Spleen (tissue), 11 donors: Measurements from ENCODE around the gene OPRD1. TPM values are rescaled to one million over a fixed set of nuclear protein-coding genes. Genes with fewer than 3 reads are reported as not detected.
"Not testable (repeated sequence)": the region's sequence is repeated elsewhere in the genome, so short reads cannot be mapped to it uniquely, and the experiment has no call there.

Source experiments
- DNase-seq: peaks from one replicate; pipeline ENCODE4 v3.0.0-alpha.2; 2020
- H3K27ac ChIP-seq, 8 donors: fragments of 200-600 bp; sonication (generic) in 7 of 8; 1 replicate in 4 of 8; 2 replicates in 4 of 8; pipeline versions ENCODE4 v1.5.0 to v1.8.0; 2016 to 2021; ENCODE audit warnings: inconsistent platforms in 4 of 8, mild to moderate bottlenecking in 4 of 8, moderate library complexity in 1 of 8
- H3K27me3 ChIP-seq, 7 donors: fragments of 200-600 bp; sonication (generic) in 6 of 7; replicated peaks in 1 of 7; 1 replicate in 4 of 7; 2 replicates in 3 of 7; pipeline versions ENCODE4 v1.5.0 to v1.8.0; 2016 to 2021; ENCODE audit warnings: inconsistent platforms in 3 of 7, mild to moderate bottlenecking in 1 of 7
- H3K36me3 ChIP-seq, 6 donors: fragments of 200-600 bp; sonication (generic) in 5 of 6; 1 replicate in 4 of 6; 2 replicates in 2 of 6; pipeline versions ENCODE4 v1.5.0 to v1.8.0; 2016 to 2021; ENCODE audit warnings: inconsistent platforms in 2 of 6
- H3K4me1 ChIP-seq, 6 donors: fragments of 200-600 bp; sonication (generic) in 5 of 6; 1 replicate in 3 of 6; 2 replicates in 3 of 6; pipeline versions ENCODE4 v1.5.0 to v1.8.0; 2016 to 2021; ENCODE audit warnings: inconsistent platforms in 3 of 6
- H3K4me3 ChIP-seq, 8 donors: fragments of 200-600 bp; sonication (generic) in 7 of 8; 1 replicate in 4 of 8; 2 replicates in 4 of 8; pipeline versions ENCODE4 v1.5.0 to v1.8.0; 2016 to 2021; ENCODE audit warnings: inconsistent platforms in 4 of 8, mild to moderate bottlenecking in 4 of 8, moderate library complexity in 2 of 8
- H3K9me3 ChIP-seq, 8 donors: fragments of 200-600 bp; sonication (generic) in 7 of 8; 1 replicate in 4 of 8; 2 replicates in 4 of 8; pipeline versions ENCODE4 v1.5.0 to v1.8.0; 2016 to 2021; ENCODE audit warnings: inconsistent platforms in 4 of 8
- POLR2A ChIP-seq, 3 donors: fragments of 450-650 bp; IDR thresholded peaks; one replicate each; pipeline ENCODE4 v1.5.1; 2017; ENCODE audit warnings: antibody characterized with exemption in 3 of 3, mild to moderate bottlenecking in 1 of 3
- POLR2AphosphoS5 ChIP-seq, 3 donors: sonication (generic); formaldehyde crosslinking; IDR thresholded peaks; one replicate each; pipeline ENCODE4 v1.5.1; 2017; ENCODE audit warnings: antibody characterized with exemption in 3 of 3
- WGBS, 5 donors: extraction: QIAGEN DNeasy Blood & Tissue Kit in 3 of 5; methylation state at CpG; one replicate each; pipeline versions ENCODE4 v1.1.5 to v1.1.7; 2013 to 2018; 5-methylcytosine and 5-hydroxymethylcytosine counted together
- intact Hi-C: fragments of 100-400 bp; cut with DNase I; formaldehyde crosslinking; loops from one replicate; pipeline ENCODE4 v1.15.0; 2023; ENCODE audit warnings: low total_unique reads
- polyA plus RNA-seq, 3 donors: library from polyadenylated mRNA; stranded (reverse); fragments of 200-250 nt; gene quantifications; one replicate each; pipeline ENCODE4 v1.2.1, GENCODE V29; 2013
- total RNA-seq, 7 donors: library from RNA; depleted of rRNA in 3 of 7; stranded (reverse); fragments of >200 nt in 3 of 7; fragmentation: NEBNext Ultra II Directional in 4 of 7; extraction: Animal tissue kit (Norgen Biotek cat#: 25700) in 4 of 7; gene quantifications; one replicate each; pipeline versions ENCODE4 v1.1.0 to v1.2.1, GENCODE V29; 2016 to 2021
- TF ChIP-seq, protein P1 (sequence below), 11 experiments: fragments of 200-600 bp in 7 of 11; fragments of 450-650 bp in 4 of 11; sonication (generic) in 4 of 11; IDR thresholded peaks in 8 of 11; conservative IDR thresholded peaks in 3 of 11; 1 replicate in 7 of 11; 2 replicates in 4 of 11; pipeline versions ENCODE4 v1.4.0 to v1.8.0; 2016 to 2021; ENCODE audit warnings: antibody characterized with exemption in 11 of 11, inconsistent platforms in 4 of 11, mild to moderate bottlenecking in 1 of 11
- donor health status: healthy with polysubstance abuse.
- donor health status: DM: no; HTN: no; CAD: no; lungs with moderate emphysema.
- donor health status: DM: no; HTN: no; CAD: no.
- donor health status: Bipolar disorder and iron deficiency.
- donor health status: healthy.
- donor health status: DM: no; HTN: no; CAD: no.
- donor health status: DM: yes; HTN: yes; CAD: no.

Gene OPRD1
- total and polyA plus RNA-seq, 10 donors = not detected

DNA sequence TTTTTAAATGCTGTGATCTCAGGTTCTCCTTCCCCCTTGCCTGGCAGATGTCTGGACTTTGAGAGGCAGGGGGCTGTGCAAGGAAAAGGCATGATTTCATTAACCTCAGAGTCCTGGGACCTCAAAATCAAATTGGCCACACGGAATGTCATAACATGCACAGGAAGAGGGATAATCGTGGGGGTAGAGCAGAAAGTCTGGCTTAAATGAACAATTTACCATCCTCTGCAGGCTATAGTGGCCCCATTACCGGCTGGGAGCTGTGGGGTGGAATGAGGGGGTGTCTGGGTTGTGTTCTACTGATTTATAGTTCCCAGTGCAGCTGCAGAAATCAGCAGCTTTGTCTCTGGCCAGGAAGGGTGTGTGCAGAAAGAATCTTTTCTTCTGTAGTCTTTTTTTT is 10.8 kb downstream of the OPRD1 start:
- no peaks in the 10 kb centered on the region for H3K4me1 ChIP-seq
- H3K9me3 ChIP-seq = no peaks in the 10 kb centered on the region
- intact Hi-C loops = no loop called here
- no peaks in the 10 kb centered on the region for H3K36me3 ChIP-seq
- H3K27ac ChIP-seq = no peak overlapping the region
- 41 to 51% (median 44%) methylated on average over 3 of the region's 3 CpGs for WGBS, 5 donors
- no peak for DNase-seq
- H3K27me3 ChIP-seq = peaks cover 0 to 30% (median 0%) of the 10 kb centered on the region in 7 donors
- TF ChIP-seq POLR2AphosphoS5 (IDR thresholded peaks at IDR 0.05) (no peak), POLR2A (IDR thresholded peaks at IDR 0.05) (no peak)
- TF ChIP-seq, protein P1, sequence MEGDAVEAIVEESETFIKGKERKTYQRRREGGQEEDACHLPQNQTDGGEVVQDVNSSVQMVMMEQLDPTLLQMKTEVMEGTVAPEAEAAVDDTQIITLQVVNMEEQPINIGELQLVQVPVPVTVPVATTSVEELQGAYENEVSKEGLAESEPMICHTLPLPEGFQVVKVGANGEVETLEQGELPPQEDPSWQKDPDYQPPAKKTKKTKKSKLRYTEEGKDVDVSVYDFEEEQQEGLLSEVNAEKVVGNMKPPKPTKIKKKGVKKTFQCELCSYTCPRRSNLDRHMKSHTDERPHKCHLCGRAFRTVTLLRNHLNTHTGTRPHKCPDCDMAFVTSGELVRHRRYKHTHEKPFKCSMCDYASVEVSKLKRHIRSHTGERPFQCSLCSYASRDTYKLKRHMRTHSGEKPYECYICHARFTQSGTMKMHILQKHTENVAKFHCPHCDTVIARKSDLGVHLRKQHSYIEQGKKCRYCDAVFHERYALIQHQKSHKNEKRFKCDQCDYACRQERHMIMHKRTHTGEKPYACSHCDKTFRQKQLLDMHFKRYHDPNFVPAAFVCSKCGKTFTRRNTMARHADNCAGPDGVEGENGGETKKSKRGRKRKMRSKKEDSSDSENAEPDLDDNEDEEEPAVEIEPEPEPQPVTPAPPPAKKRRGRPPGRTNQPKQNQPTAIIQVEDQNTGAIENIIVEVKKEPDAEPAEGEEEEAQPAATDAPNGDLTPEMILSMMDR (IDR thresholded peaks at IDR 0.05 in 8 of 11, conservative IDR thresholded peaks at IDR 0.05 in 3 of 11) = no peak
- H3K4me3 ChIP-seq = no peak overlapping the region

DNA sequence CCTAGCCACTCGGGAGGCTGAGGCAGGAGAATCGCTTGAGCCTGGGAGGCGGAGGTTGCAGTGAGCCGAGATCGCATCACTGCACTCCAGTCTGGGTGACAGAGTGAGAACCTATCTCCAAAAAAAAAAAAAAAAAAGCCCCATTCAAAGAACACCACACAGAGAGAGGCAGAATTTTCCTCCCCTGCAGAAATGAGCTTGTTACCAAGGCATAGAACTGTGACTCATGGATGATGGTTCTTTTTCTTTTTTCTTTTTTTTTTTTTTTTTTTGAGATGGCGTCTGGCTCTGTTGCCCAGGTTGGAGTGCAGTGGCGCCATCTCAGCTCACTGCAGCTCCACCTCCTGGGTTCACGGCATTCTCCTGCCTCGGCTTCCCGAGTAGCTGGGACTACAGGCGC is 12.1 kb downstream of the OPRD1 start:
- peaks cover 0 to 18% (median 0%) of the 10 kb centered on the region in 7 donors for H3K27me3 ChIP-seq
- H3K4me3 ChIP-seq, intact Hi-C loops, DNase-seq, H3K27ac ChIP-seq, H3K9me3 ChIP-seq, H3K4me1 ChIP-seq, H3K36me3 ChIP-seq: not testable (repeated sequence)
- WGBS, 5 donors = 91 to 95% (median 92%) methylated on average over 11 of the region's 11 CpGs

DNA sequence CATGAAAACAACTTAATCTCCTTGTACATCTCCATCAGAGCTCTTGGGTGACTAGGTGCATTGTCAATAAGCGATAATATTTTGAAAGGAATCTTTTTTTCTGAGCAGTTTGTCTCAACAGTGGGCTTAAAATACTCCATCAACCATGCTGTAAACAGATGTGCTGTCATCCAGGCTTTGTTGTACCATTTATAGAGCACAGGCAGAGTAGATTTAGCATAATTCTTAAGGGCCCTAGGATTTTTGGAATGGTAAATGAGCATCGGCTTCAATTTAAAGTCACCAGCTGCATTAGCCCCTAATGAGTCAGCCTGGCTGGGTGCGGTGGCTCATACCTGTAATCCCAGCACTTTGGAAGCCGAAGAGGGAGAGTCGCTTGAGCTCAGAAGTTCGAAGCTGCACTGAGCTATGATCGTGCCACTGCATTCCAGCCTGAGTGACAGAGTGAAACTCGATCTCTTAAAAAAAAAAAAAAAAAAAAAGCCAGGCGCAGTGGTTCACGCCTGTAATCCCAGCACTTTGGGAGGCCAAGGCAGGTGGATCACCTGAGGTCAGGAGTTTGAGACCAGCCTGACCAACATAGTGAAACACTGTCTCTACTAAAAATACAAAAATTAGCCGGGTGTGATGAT is 16.4 kb downstream of the OPRD1 start:
- 67 to 79% (median 70%) methylated on average over 10 to 11 of the region's 11 CpGs for WGBS, 5 donors
- H3K4me1 ChIP-seq, H3K4me3 ChIP-seq, intact Hi-C loops, H3K27ac ChIP-seq, H3K9me3 ChIP-seq, H3K36me3 ChIP-seq, DNase-seq: not testable (repeated sequence)
- H3K27me3 ChIP-seq = peaks cover 0 to 12% (median 0%) of the 10 kb centered on the region in 7 donors

DNA sequence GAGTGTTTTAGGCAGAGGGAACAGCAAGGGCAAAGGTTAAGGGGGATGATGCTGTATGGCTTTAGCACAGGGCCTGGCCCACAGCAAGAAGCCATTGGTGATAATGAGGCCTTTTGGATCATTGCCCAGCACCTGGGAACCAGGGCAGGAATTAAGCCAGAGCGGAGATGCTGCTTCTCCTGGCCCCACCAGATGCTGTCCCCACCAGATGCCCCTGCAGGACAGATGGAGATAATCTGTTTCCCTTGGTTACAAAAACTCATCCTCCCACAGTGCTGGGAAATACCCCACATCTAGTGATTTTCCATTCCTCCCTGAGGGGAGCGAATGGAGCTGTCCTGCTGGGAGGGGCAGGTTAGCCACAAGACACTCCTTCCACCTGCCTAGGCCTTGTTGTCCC is 18.8 kb downstream of the OPRD1 start:
- intact Hi-C loops = no loop called here
- no peak for DNase-seq
- Histone ChIP-seq H3K4me1 (no peaks in the 10 kb centered on the region), H3K4me3 (no peak overlapping the region), H3K36me3 (no peaks in the 10 kb centered on the region), H3K27me3 (no peaks in the 10 kb centered on the region), H3K9me3 (no peaks in the 10 kb centered on the region), H3K27ac (no peak overlapping the region)
- TF ChIP-seq, protein P1 (IDR thresholded peaks at IDR 0.05 in 8 of 11, conservative IDR thresholded peaks at IDR 0.05 in 3 of 11) = no peak
- TF ChIP-seq POLR2AphosphoS5 (IDR thresholded peaks at IDR 0.05) = no peak
- TF ChIP-seq POLR2A (IDR thresholded peaks at IDR 0.05) = no peak
- WGBS, 5 donors = 53 to 85% (median 83%) methylated on average over 2 of the region's 2 CpGs

DNA sequence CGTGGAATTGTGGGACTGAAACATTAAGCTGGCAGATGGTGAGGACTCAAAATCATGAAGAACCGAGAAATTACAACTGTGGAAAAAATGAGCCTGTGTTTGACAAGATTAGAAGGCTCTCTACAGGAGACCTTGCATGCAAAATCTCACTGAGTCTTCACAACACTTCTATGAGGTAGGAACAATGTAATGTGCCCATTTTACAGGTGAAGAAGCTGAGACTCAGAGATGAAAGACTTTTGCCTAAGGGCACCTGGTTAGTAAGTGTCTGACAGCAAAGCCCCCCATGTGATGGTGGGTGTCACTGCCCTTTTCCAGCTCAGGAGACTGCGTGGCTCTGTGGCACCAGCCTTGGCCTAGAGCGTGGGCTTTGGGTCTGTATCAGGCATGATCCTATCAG is 21.0 kb downstream of the OPRD1 start:
- no peaks in the 10 kb centered on the region for H3K36me3 ChIP-seq
- intact Hi-C loops = no loop called here
- no peaks in the 10 kb centered on the region for H3K4me1 ChIP-seq
- H3K27me3 ChIP-seq = peaks cover 0 to 10% (median 0%) of the 10 kb centered on the region in 7 donors
- WGBS, 5 donors = 81 to 90% (median 88%) methylated on average over 4 of the region's 4 CpGs
- H3K4me3 ChIP-seq = no peak overlapping the region
- no peak for TF ChIP-seq POLR2AphosphoS5 (IDR thresholded peaks at IDR 0.05)
- TF ChIP-seq, protein P1 (IDR thresholded peaks at IDR 0.05 in 8 of 11, conservative IDR thresholded peaks at IDR 0.05 in 3 of 11) = no peak
- no peaks in the 10 kb centered on the region for H3K9me3 ChIP-seq
- no peak overlapping the region for H3K27ac ChIP-seq
- DNase-seq = no peak
